Measurements from ENCODE around the gene KMO. TPM values are rescaled to one million over a fixed set of nuclear protein-coding genes. Genes with fewer than 3 reads are reported as not detected.
A peak's percentile ranks its signal among the peaks of the same experiment; 100 is the strongest.

Gene KMO
- total and polyA plus RNA-seq, 4 donors = 10.2 to 37.3 (median 19.6) TPM

GRCh38 chr1:241611736-241612135 lies 79.6 kb downstream of the KMO start (continued):
- no peak for TF ChIP-seq REST (IDR thresholded peaks at IDR 0.05)
- no peak for TF ChIP-seq FOXA2 (IDR thresholded peaks at IDR 0.05)
- TF ChIP-seq GABPA (IDR thresholded peaks at IDR 0.05 in 1 of 2, conservative IDR thresholded peaks at IDR 0.05 in 1 of 2) = no peak
- TF ChIP-seq SP1 (IDR thresholded peaks at IDR 0.05) = no peak
- no peak for TF ChIP-seq FOXA1 (IDR thresholded peaks at IDR 0.05)
- no peak for TF ChIP-seq NR2F2 (IDR thresholded peaks at IDR 0.05)
- TF ChIP-seq HNF4G (IDR thresholded peaks at IDR 0.05) = no peak
- no peak for TF ChIP-seq ATF3 (IDR thresholded peaks at IDR 0.05)

- DNase-seq (ENCODE audit: low spot score) = no peak
- H3K9ac ChIP-seq (ENCODE audit: low read depth in 1 of 2, low read length in 2 of 2) = no peak overlapping the region
- H3K9me3 ChIP-seq (ENCODE audit: control insufficient read depth in 4 of 4, low read length in 3 of 4) = no peaks in the 10 kb centered on the region
- H3K4me3 ChIP-seq (ENCODE audit: low read depth in 1 of 3, low read length in 3 of 3) = no peak overlapping the region
- H3K4me1 ChIP-seq (ENCODE audit: control insufficient read depth in 4 of 4, insufficient read depth in 4 of 4, low read length in 3 of 4) = peaks cover 8 to 37% (median 22%) of the 10 kb centered on the region in 4 donors
- H3K36me3 ChIP-seq (ENCODE audit: control insufficient read depth in 4 of 4, insufficient read depth in 3 of 4, low read depth in 1 of 4, low read length in 3 of 4) = no peaks in the 10 kb centered on the region
- no peak for TF ChIP-seq YY1 (IDR thresholded peaks at IDR 0.05)
- no peak for TF ChIP-seq RAD21 (IDR thresholded peaks at IDR 0.05)
- no peak for TF ChIP-seq ZBTB33 (IDR thresholded peaks at IDR 0.05)
- no peak for TF ChIP-seq NR2F2 (IDR thresholded peaks at IDR 0.05)
- TF ChIP-seq FOXA1 (IDR thresholded peaks at IDR 0.05) = no peak
- TF ChIP-seq TAF1 (conservative IDR thresholded peaks at IDR 0.05) = no peak
- TF ChIP-seq HNF4G (IDR thresholded peaks at IDR 0.05) = no peak
- peak in 1 of 2 donors; percentile 25 for TF ChIP-seq RXRA (IDR thresholded peaks at IDR 0.05)
- TF ChIP-seq HNF4A (conservative IDR thresholded peaks at IDR 0.05) = no peak
- no peak for TF ChIP-seq SP1 (IDR thresholded peaks at IDR 0.05)
- TF ChIP-seq JUND (IDR thresholded peaks at IDR 0.05) = peak in 1 of 2 donors; percentile 65
- no peak for TF ChIP-seq REST (IDR thresholded peaks at IDR 0.05)
- no peak for TF ChIP-seq FOXA2 (IDR thresholded peaks at IDR 0.05)
- H3K27me3 ChIP-seq (ENCODE audit: control insufficient read depth in 4 of 4, insufficient read depth in 4 of 4, low read length in 3 of 4) = no peaks in the 10 kb centered on the region
- 72% methylated on average over 9 of the region's 9 CpGs for WGBS
- peak overlapping the region in 1 of 2 donors; percentile 15 for H3K27ac ChIP-seq (ENCODE audit: low read depth in 1 of 2, low read length in 2 of 2)
These were observed 80.6 kb downstream of the KMO start for GRCh38 chr1:241612533-241613477.
